ENCODE measurements around the gene HNF1B.
A peak's percentile ranks its signal among the peaks of the same experiment; 100 is the strongest.
"Not testable (repeated sequence)": the region's sequence is repeated elsewhere in the genome, so short reads cannot be mapped to it uniquely, and the experiment has no call there.

Gene HNF1B

DNA sequence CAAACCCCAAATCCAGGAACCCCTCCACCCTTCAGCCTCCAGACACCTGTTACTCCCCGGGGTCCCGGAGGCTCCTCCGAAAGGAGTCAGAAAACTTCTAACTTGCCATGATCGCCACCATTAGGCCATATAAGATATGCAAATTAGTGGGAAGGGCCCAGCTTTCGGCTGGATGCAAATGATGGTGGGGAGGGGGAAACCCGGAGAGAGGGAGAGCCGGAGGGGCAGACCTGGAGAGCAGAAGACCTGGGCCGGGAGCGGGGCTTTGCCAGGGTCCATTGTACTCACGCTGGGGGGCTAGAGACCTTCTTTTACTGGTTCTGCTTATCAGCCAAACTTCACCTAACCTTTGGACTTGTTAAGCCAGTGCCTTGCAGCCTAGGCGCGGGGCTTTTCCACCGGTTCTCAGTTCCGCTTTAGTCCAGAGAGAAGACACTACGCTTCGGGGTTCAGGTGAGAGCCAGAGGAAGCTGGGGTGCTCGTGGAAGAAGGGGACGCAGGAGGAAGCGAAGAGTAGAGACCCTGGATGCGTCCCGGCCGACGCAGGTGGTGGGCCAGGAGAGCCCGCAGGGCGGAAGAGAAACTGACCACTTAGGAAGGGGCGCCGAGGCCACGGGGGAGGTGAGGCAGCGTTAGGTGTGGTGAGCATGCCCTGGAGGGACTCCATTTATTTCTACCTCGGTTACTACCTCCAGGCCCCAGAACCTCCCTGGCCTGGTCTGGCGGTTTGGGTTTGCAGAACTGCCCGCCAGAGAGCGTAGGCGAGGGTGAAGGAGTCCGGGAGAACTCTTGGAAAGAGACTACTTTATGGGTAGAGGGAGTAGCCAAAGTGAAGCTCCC is at the start of gene HNF1B:
Gene HNF1B (minus strand): TSS at position 99 of the 840 bp plus-strand sequence. CDS start 175 bp downstream, outside the sequence.
- no peak for DNase-seq

DNA sequence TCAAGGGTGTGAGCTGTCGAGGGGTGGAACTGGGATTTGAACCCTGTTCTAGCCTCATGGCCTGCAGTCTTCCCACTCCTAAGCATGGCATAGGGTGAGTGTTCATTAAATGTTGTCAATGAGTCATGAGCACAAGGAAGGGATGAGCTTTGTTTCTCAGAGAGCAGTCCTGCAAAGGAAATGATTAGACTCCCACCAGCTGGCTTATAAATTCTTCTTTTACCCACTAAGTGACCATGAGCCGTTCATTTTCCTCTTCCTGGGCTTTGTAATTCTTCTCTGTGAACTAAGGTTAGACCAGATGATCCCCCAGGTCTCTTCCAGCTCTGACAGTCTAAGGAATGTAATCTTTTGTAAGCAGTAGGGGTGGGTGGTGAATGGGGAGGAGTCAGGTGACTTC is 47.9 kb upstream of the HNF1B start:
- DNase-seq: peak; percentile 8

GRCh38 chr17:37791447-37792399 is 46.9 kb upstream of the HNF1B start:
- peak; percentile 54 for DNase-seq

GRCh38 chr17:37789771-37790541 is 45.1 kb upstream of the HNF1B start:
- DNase-seq: no peak

GRCh38 chr17:37789021-37789565 is 44.2 kb upstream of the HNF1B start:
- DNase-seq: no peak

GRCh38 chr17:37788526-37788925 is 43.7 kb upstream of the HNF1B start:
- no peak for DNase-seq

DNA sequence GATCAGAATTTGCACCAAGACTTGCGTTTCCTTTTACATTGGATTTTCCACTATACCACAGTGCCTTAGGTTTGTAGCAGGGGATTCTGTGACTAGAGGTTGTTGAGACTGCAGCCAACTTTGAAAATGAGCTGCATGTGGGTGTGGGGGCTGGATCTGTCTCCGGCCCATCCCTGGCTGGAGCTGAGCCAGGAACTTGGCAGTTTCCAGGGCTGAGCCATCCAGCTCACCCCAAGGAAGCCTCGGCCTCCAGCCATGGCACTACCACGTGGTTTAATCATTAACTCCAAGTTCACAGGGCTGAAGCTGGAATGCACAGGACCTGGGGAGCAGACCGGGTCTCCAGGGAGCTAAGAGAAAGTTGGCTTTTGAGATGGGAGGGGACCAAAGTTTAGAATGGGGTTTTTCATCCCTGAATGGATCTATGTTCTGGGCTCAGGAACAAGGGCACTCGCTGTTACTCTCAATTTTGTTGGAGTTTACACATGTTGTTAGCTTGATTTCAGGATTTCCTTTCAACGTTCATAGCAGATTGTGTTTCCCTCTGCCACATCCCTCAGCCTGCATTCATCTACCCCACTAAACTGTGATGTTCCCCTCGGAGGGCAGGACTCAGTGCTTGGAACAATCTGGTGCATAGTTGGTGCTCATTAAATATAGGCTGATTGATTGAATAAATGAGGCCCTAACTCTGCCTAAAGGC is 42.3 kb upstream of the HNF1B start:
- no peak for DNase-seq

DNA sequence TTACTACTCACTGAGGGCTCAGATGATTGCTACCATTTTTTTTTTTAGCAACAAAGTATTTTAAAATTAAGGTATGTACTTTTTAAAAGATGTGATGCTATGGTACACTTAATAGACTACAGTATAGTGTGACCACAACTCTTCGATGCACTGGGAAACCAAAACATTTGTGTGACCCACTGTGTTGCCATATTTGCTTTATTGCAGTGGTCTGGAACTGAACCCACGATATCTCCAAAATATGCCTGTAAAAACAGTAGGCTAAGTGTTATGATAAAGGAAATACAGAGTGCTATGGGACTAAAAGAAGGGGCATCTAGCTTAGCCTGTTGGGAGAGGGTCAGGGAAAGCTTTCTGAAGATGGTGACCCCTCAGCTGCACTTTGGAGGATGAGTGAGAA is 41.6 kb upstream of the HNF1B start:
- DNase-seq: no peak

GRCh38 chr17:37782460-37782859 is 37.6 kb upstream of the HNF1B start:
- not testable (repeated sequence) for DNase-seq

GRCh38 chr17:37781451-37781850 is 36.6 kb upstream of the HNF1B start:
- no peak for DNase-seq

- no peak for DNase-seq
Observed at GRCh38 chr17:37779554-37779953, 34.7 kb upstream of the HNF1B start.

DNA sequence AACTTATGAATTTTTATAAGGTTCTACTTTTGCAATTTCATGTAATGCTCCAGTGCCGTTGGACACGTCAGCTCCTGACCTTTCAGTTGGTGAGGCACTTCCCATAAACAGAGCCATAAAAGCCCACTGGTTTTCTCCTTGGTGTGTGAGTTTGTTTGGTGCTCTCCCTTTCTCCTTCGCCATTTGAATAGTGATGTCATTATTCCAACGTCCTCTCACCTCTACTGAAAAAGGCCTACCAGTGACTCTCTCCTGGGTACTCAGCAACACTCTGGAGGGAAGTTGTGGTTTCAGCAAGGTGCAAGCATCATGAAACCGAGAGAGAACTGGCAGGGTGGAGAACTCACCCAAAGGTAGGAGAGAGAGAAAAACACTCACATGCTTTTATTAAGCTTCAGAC is 29.6 kb upstream of the HNF1B start:
- DNase-seq: no peak

DNA sequence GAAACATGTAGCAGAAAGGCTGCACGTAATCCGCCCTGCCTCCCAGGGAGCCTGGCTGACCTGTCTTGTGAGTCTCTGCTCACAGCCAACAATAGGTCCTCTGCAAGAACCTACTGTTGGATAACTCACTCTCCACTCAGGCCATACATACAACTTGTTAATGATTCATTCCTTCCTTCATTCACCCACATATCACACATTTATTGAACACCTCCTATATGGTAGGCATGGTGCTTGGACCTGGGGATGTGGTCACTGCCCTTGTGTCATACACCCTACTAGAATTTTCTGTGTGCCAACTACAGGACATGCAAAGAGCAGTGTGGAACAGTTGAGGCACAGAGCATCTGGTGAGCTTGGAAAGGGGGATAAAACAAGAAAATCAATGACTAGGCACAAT is 28.1 kb upstream of the HNF1B start:
- DNase-seq: no peak

- DNase-seq: peak; percentile 82
Observed at GRCh38 chr17:37770631-37771518, 26.0 kb upstream of the HNF1B start.

DNA sequence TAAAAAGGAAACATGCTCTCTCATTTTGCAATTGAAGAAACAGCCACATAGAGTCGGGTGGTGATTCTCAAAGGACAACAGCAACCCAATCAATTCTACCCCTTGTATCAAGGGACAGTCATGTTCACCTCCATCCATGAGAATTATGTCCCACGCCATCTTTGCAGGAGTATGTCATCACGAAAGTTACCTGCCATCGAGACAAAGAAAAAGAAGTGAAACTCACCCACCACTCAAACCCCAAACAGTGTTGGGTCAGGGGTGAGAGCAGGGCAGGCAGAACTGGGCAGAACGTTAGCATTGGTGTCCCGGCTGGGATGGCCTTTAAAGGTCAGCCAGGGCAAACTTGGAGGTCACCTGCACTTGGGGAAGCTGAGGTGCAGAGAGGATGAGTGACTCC is 24.2 kb upstream of the HNF1B start:
- DNase-seq: no peak

DNA sequence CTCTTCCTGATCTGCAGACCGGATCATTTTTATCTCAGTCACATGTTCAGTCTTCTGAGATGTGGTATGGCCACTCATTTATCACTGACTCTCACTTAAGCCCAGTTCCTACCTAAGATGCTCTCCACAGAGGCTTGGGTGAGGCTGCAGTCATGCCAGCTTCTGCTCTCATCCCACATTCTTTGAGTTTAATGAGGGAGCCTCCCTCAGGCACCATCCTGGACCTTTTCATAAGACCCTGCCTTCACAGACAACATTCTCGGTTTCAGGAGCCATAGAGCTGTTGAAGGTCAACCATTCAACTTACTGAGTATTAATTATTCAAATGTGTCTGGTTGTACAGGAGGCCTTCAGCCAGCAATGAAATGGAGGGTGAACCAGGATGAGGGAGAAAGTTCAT is 23.6 kb upstream of the HNF1B start:
- DNase-seq: no peak

DNA sequence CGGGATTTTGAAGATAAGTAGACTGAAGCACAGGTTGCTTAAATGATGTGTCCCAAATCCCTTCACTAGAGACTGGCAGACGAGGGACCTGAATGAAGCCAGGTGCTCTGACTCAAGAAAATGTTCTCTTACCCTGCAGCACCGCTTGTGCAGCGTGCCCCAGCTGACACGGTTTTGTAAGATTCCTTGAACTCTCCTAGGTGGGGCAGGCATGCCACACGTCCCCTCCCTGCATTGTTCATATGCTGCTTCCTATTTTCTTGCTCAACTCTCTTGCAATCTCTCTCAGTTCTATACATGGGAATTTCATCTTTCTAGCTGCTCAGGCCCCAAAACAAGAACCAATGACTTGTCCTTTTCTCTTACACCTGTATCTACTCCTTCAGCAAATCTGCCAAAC is 22.1 kb upstream of the HNF1B start:
- no peak for DNase-seq

DNA sequence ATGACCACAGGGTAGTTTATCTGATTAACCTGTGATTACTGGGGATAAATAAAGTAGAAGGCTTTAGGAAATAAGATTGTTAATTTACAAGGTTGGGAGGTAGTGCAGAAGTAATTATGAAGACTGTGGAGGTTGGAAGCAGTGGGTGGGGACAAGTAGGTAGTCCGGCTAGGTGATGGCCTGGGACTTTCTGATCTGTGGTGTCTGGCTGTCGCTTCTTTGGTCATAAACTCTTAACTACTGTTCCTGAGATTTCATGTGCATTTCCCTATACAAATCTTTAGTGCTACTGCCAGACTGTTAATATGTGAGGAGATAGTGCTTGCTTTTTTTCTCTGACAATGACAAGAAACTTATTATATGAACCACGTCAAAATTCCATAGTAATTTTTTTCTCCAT is 19.5 kb upstream of the HNF1B start:
- no peak for DNase-seq

- no peak for DNase-seq
Observed at GRCh38 chr17:37762666-37763065, 17.8 kb upstream of the HNF1B start.

GRCh38 chr17:37761961-37762360 is 17.1 kb upstream of the HNF1B start:
- DNase-seq: no peak

- DNase-seq: no peak
Observed at GRCh38 chr17:37761059-37761458, 16.2 kb upstream of the HNF1B start.
